BLaER1 (cell line): ENCODE data around the gene UNG.
"Not testable (repeated sequence)": the region's sequence is repeated elsewhere in the genome, so short reads cannot be mapped to it uniquely, and the experiment has no call there.

ENCODE experiments used
- H3K27ac ChIP-seq: shearing (Covaris generic); formaldehyde crosslinking; 2 replicates; pipeline ENCODE4 v1.8.1; 2022
- H3K27me3 ChIP-seq: shearing (Covaris generic); formaldehyde crosslinking; 2 replicates; pipeline ENCODE4 v1.8.1; 2022
- H3K36me3 ChIP-seq: shearing (Covaris generic); formaldehyde crosslinking; 2 replicates; pipeline ENCODE4 v1.8.1; 2022
- H3K4me1 ChIP-seq: shearing (Covaris generic); formaldehyde crosslinking; 2 replicates; pipeline ENCODE4 v1.8.1; 2022
- H3K4me2 ChIP-seq: shearing (Covaris generic); formaldehyde crosslinking; 2 replicates; pipeline ENCODE4 v1.8.1; 2022
- H3K4me3 ChIP-seq: shearing (Covaris generic); formaldehyde crosslinking; 2 replicates; pipeline ENCODE4 v1.8.1; 2022
- H3K9ac ChIP-seq: shearing (Covaris generic); formaldehyde crosslinking; 2 replicates; pipeline ENCODE4 v1.8.1; 2022
- H3K9me3 ChIP-seq: shearing (Covaris generic); formaldehyde crosslinking; 2 replicates; pipeline ENCODE4 v1.8.1; 2022
- H4K20me1 ChIP-seq: shearing (Covaris generic); formaldehyde crosslinking; 2 replicates; pipeline ENCODE4 v1.8.1; 2022
- Cebpa-rat ChIP-seq: shearing (Covaris generic); IDR thresholded peaks from 2 replicates; pipeline ENCODE4 v1.8.1; 2022

The UNG gene

GRCh38 chr12:109130297-109131153 lies 33.1 kb downstream of the UNG start:
- H3K4me3 ChIP-seq, result no peak overlapping the region
- H3K4me2 ChIP-seq, result no peak overlapping the region
- H3K27me3 ChIP-seq, result no peaks in the 10 kb centered on the region
- peaks cover 13% of the 10 kb centered on the region for H3K4me1 ChIP-seq
- H3K27ac ChIP-seq, result no peak overlapping the region
- H3K9me3 ChIP-seq, result no peaks in the 10 kb centered on the region
- no peaks in the 10 kb centered on the region for H3K36me3 ChIP-seq
- H4K20me1 ChIP-seq, result no peaks in the 10 kb centered on the region
- no peak for TF ChIP-seq Cebpa-rat
- H3K9ac ChIP-seq, result no peak overlapping the region

- Histone ChIP-seq H3K4me3 (no peak overlapping the region), H3K36me3 (no peaks in the 10 kb centered on the region), H4K20me1 (no peaks in the 10 kb centered on the region), H3K27me3 (no peaks in the 10 kb centered on the region), H3K27ac (no peak overlapping the region), H3K9me3 (peaks cover 8% of the 10 kb centered on the region; the same call in 1 of the 2 replicates), H3K9ac (no peak overlapping the region), H3K4me1 (peaks cover 13% of the 10 kb centered on the region), H3K4me2 (peak overlapping the region; percentile 17; the same call in 1 of the 2 replicates)
- no peak for TF ChIP-seq Cebpa-rat
These were observed 34.0 kb downstream of the UNG start for GRCh38 chr12:109131154-109132050.

- H3K4me2 ChIP-seq, result no peak overlapping the region
- no peaks in the 10 kb centered on the region for H3K27me3 ChIP-seq
- peaks cover 13% of the 10 kb centered on the region for H3K4me1 ChIP-seq
- no peaks in the 10 kb centered on the region for H3K36me3 ChIP-seq
- H3K9ac ChIP-seq, result no peak overlapping the region
- H4K20me1 ChIP-seq, result no peaks in the 10 kb centered on the region
- no peak overlapping the region for H3K4me3 ChIP-seq
- no peak overlapping the region for H3K27ac ChIP-seq
- peaks cover 8% of the 10 kb centered on the region; the same call in 1 of the 2 replicates for H3K9me3 ChIP-seq
- TF ChIP-seq Cebpa-rat, result no peak
These were observed 37.0 kb downstream of the UNG start for GRCh38 chr12:109134186-109134917.

GRCh38 chr12:109137055-109137454 lies 39.7 kb downstream of the UNG start:
- Histone ChIP-seq H3K4me3 (no peak overlapping the region), H3K27ac (no peak overlapping the region), H4K20me1 (no peaks in the 10 kb centered on the region), H3K36me3 (no peaks in the 10 kb centered on the region), H3K9me3 (peaks cover 8% of the 10 kb centered on the region; the same call in 1 of the 2 replicates), H3K9ac (no peak overlapping the region), H3K4me2 (no peak overlapping the region), H3K27me3 (no peaks in the 10 kb centered on the region), H3K4me1 (no peaks in the 10 kb centered on the region)
- TF ChIP-seq Cebpa-rat, result no peak

- Histone ChIP-seq H3K36me3 (no peaks in the 10 kb centered on the region), H3K4me1 (no peaks in the 10 kb centered on the region), H3K27me3 (no peaks in the 10 kb centered on the region), H4K20me1 (no peaks in the 10 kb centered on the region), H3K9ac (no peak overlapping the region), H3K4me2 (no peak overlapping the region), H3K9me3 (peaks cover 8% of the 10 kb centered on the region; the same call in 1 of the 2 replicates), H3K27ac (no peak overlapping the region), H3K4me3 (no peak overlapping the region)
- no peak for TF ChIP-seq Cebpa-rat
These were observed 42.0 kb downstream of the UNG start for GRCh38 chr12:109139360-109139759.

- Histone ChIP-seq H4K20me1 (no peaks in the 10 kb centered on the region), H3K27ac (no peak overlapping the region), H3K9me3 (peaks cover 8% of the 10 kb centered on the region; the same call in 1 of the 2 replicates), H3K36me3 (no peaks in the 10 kb centered on the region), H3K9ac (no peak overlapping the region), H3K4me1 (no peaks in the 10 kb centered on the region), H3K4me3 (no peak overlapping the region), H3K4me2 (no peak overlapping the region), H3K27me3 (no peaks in the 10 kb centered on the region)
- no peak for TF ChIP-seq Cebpa-rat
These were observed 42.4 kb downstream of the UNG start for GRCh38 chr12:109139791-109140190.

GRCh38 chr12:109140560-109140959 lies 43.2 kb downstream of the UNG start:
- Histone ChIP-seq H4K20me1 (no peaks in the 10 kb centered on the region), H3K36me3 (no peaks in the 10 kb centered on the region), H3K4me2 (no peak overlapping the region), H3K27ac (no peak overlapping the region), H3K9ac (no peak overlapping the region), H3K9me3 (peaks cover 7% of the 10 kb centered on the region; the same call in 1 of the 2 replicates), H3K27me3 (no peaks in the 10 kb centered on the region), H3K4me3 (no peak overlapping the region), H3K4me1 (no peaks in the 10 kb centered on the region)
- no peak for TF ChIP-seq Cebpa-rat

GRCh38 chr12:109144224-109144623 lies 46.8 kb downstream of the UNG start:
- no peak for TF ChIP-seq Cebpa-rat
- no peaks in the 10 kb centered on the region for H3K27me3 ChIP-seq
- no peaks in the 10 kb centered on the region for H3K9me3 ChIP-seq
- H4K20me1 ChIP-seq, result no peaks in the 10 kb centered on the region
- peaks cover 11% of the 10 kb centered on the region for H3K4me1 ChIP-seq
- H3K4me2 ChIP-seq, result no peak overlapping the region
- H3K36me3 ChIP-seq, result no peaks in the 10 kb centered on the region
- H3K27ac ChIP-seq, result no peak overlapping the region
- no peak overlapping the region for H3K9ac ChIP-seq
- H3K4me3 ChIP-seq, result no peak overlapping the region

- not testable (repeated sequence) for H3K9me3 ChIP-seq, H3K36me3 ChIP-seq, H4K20me1 ChIP-seq, H3K4me3 ChIP-seq, H3K27ac ChIP-seq, H3K9ac ChIP-seq, H3K27me3 ChIP-seq
- Histone ChIP-seq H3K4me1 (peaks cover 11% of the 10 kb centered on the region), H3K4me2 (0 out of 2 replicates have a peak overlapping the region, but pooled peaks have one; percentile 21)
These were observed 49.7 kb downstream of the UNG start for GRCh38 chr12:109147126-109147525.
